ENCODE results near the gene ST3GAL6. TPM values are rescaled to one million over a fixed set of nuclear protein-coding genes. Genes with fewer than 3 reads are reported as not detected.

ST3GAL6 gene
- total and polyA plus RNA-seq, 2 of the 13 experiments (the other 11 are each of a cell fraction or from before 2014, with no cell fraction given) = 17.5 to 23.2 TPM

DNA sequence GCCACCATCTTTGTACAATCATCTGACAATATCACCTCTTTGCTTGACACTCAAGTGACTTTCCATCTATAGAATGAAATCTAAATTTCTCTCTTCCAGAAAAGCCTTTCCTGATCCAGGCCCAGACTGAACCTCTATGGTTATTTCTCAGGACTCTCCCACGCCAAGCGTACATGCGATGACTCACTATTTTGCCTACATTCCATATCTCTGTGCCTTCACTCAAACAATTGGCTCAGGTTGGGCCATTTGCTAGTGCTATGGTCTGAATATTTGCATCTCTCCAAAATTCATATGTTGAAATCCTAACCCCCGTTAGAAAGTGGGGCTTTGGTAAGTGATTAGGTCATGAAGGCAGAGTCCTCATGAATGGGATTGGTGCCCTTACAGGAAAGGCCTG lies 43.9 kb downstream of the ST3GAL6 start:
- FAIRE-seq (no peak), DNase-seq (ENCODE audit: low spot score) (no peak), ATAC-seq (no peak)
- no peak overlapping the region for H3K4me3 ChIP-seq (replicated peaks in 1 of 3; ENCODE audit: insufficient read depth in 1 of 3, low read depth in 2 of 3, low read length in 3 of 3)
- ChIA-PET POLR2A (no interaction called here), CTCF (ENCODE audit: low intra/inter-chr PET ratio, low total read pairs) (no interaction called here)
- in situ Hi-C loops (cut with HindIII; ENCODE audit: extremely low pct_ligation_motif_present, low pct_unique_long_range_greater_than_20kb) = no loop called here
- no peaks in the 10 kb centered on the region for H3K79me2 ChIP-seq (ENCODE audit: insufficient read depth, low read length)
- no peak overlapping the region for H3K9ac ChIP-seq (ENCODE audit: insufficient read depth, low read depth, low read length)
- no peak for TF ChIP-seq ATRX (CRISPR knock-in tag; IDR thresholded peaks at IDR 0.05; ENCODE audit: borderline replicate concordance)
- no peak for TF ChIP-seq ZKSCAN5 (CRISPR knock-in tag; IDR thresholded peaks at IDR 0.05)
- no peak for TF ChIP-seq CREB1 (IDR thresholded peaks at IDR 0.05)
- TF ChIP-seq CREB1 (CRISPR knock-in tag; IDR thresholded peaks at IDR 0.05) = no peak
- no peak for TF ChIP-seq RFX5 (IDR thresholded peaks at IDR 0.05; ENCODE audit: low read depth, low read length)
- TF ChIP-seq ZNF343 (CRISPR knock-in tag; IDR thresholded peaks at IDR 0.05) = no peak
- TF ChIP-seq ZNF224 (CRISPR knock-in tag; IDR thresholded peaks at IDR 0.05) = no peak
- TF ChIP-seq SOX5 (CRISPR knock-in tag; IDR thresholded peaks at IDR 0.05; ENCODE audit: borderline replicate concordance) = no peak
- no peak for TF ChIP-seq PRPF4 (IDR thresholded peaks at IDR 0.05; ENCODE audit: low read depth, low read length, poor library complexity, severe bottlenecking)
- TF ChIP-seq EHMT2 (IDR thresholded peaks at IDR 0.05; ENCODE audit: borderline replicate concordance, low read depth, low read length) = no peak
- no peak for TF ChIP-seq HOXD1 (CRISPR knock-in tag; IDR thresholded peaks at IDR 0.05)
- TF ChIP-seq, protein P1, sequence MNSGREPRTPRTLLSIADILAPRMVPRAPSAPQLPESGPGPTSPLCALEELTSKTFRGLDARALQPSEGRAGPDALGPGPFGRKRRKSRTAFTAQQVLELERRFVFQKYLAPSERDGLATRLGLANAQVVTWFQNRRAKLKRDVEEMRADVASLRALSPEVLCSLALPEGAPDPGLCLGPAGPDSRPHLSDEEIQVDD (CRISPR knock-in tag; IDR thresholded peaks at IDR 0.05; ENCODE audit: borderline replicate concordance) = no peak
- no peak for TF ChIP-seq ZSCAN22 (CRISPR knock-in tag; IDR thresholded peaks at IDR 0.05)
- TF ChIP-seq SRSF1 (optimal IDR thresholded peaks at IDR 0.05; ENCODE audit: low read depth, low read length) = no peak
- TF ChIP-seq ZNF556 (CRISPR knock-in tag; IDR thresholded peaks at IDR 0.05; ENCODE audit: borderline replicate concordance) = no peak
- no peak for TF ChIP-seq ZNF670 (CRISPR knock-in tag; IDR thresholded peaks at IDR 0.05; ENCODE audit: borderline replicate concordance)
- TF ChIP-seq CBX1 (IDR thresholded peaks at IDR 0.05; ENCODE audit: low read depth) = no peak
- no peak for TF ChIP-seq ZNF879 (CRISPR knock-in tag; IDR thresholded peaks at IDR 0.05)
- TF ChIP-seq, protein P2, sequence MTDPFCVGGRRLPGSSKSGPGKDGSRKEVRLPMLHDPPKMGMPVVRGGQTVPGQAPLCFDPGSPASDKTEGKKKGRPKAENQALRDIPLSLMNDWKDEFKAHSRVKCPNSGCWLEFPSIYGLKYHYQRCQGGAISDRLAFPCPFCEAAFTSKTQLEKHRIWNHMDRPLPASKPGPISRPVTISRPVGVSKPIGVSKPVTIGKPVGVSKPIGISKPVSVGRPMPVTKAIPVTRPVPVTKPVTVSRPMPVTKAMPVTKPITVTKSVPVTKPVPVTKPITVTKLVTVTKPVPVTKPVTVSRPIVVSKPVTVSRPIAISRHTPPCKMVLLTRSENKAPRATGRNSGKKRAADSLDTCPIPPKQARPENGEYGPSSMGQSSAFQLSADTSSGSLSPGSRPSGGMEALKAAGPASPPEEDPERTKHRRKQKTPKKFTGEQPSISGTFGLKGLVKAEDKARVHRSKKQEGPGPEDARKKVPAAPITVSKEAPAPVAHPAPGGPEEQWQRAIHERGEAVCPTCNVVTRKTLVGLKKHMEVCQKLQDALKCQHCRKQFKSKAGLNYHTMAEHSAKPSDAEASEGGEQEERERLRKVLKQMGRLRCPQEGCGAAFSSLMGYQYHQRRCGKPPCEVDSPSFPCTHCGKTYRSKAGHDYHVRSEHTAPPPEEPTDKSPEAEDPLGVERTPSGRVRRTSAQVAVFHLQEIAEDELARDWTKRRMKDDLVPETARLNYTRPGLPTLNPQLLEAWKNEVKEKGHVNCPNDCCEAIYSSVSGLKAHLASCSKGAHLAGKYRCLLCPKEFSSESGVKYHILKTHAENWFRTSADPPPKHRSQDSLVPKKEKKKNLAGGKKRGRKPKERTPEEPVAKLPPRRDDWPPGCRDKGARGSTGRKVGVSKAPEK (CRISPR knock-in tag; IDR thresholded peaks at IDR 0.05; ENCODE audit: borderline replicate concordance) = no peak
- intact Hi-C loops (cut with micrococcal nuclease; ENCODE audit: unreplicated experiment) = no loop called here
- no peak overlapping the region for H3K27ac ChIP-seq (ENCODE audit: extremely low read length, insufficient read depth, low read length)
- H3K9me3 ChIP-seq (ENCODE audit: low read length) = no peaks in the 10 kb centered on the region
- no peak overlapping the region for H3K4me2 ChIP-seq (ENCODE audit: low read depth, low read length)
- no peaks in the 10 kb centered on the region for H3K27me3 ChIP-seq (ENCODE audit: control insufficient read depth in 1 of 2, insufficient read depth in 2 of 2, low read length in 2 of 2)
- no TSS peak for BruUV-seq (replicated peaks)
- peaks cover 13% of the 10 kb centered on the region for H3K4me1 ChIP-seq (ENCODE audit: insufficient read depth, low read length)
- WGBS (ENCODE audit: low lambda C conversion rate) = 95% methylated on average over 4 of the region's 4 CpGs
- no peaks in the 10 kb centered on the region for H4K20me1 ChIP-seq (ENCODE audit: insufficient read depth, low read length)
- no peak overlapping the region for H2AFZ ChIP-seq (ENCODE audit: low read length)
- peaks cover 12 to 40% of the 10 kb centered on the region in 2 experiments for H3K36me3 ChIP-seq (replicated peaks in 1 of 2; ENCODE audit: control insufficient read depth in 1 of 2, insufficient read depth in 2 of 2, low read length in 2 of 2)
